B cell (primary cell): ENCODE measurements around the gene GPR87. TPM values are rescaled to one million over a fixed set of nuclear protein-coding genes. Genes with fewer than 3 reads are reported as not detected.

ENCODE experiments used
- ATAC-seq: fragments of 200-7000 bp; cut with Tn5 transposase; one replicate; pipeline ENCODE4 v1.10.0; 2021; ENCODE audit warnings: low read depth, mild to moderate bottlenecking, moderate number of reproducible peaks, moderate library complexity
- CTCF ChIA-PET: fragments of 350-600 bp; sonication (Branson Sonifier 250); formaldehyde crosslinking; loops from one replicate; lab custom pipeline; 2021; ENCODE audit warnings: antibody characterized with exemption, inconsistent platforms; lab: Charles Lee
- POLR2A ChIA-PET: fragments of 350-600 bp; sonication (Branson Sonifier 250); formaldehyde crosslinking; loops from one replicate; lab custom pipeline; 2021; ENCODE audit warnings: antibody characterized with exemption; lab: Charles Lee
- DNase-seq: peaks from one replicate; pipeline ENCODE4 v3.0.0; 2013
- H2AFZ ChIP-seq: 2 replicates; pipeline ENCODE4 v1.6.1; 2012; ENCODE audit warnings: mild to moderate bottlenecking, low read depth, low read length; ENCODE audit not compliant: insufficient read depth, poor library complexity, severe bottlenecking
- H3K27ac ChIP-seq, 2 donors: 1 replicate in 1 of 2; 2 replicates in 1 of 2; pipeline ENCODE4 v1.5.1; 2012 to 2013; ENCODE audit warnings: low read length in 2 of 2, mild to moderate bottlenecking in 2 of 2, moderate library complexity in 1 of 2
- H3K27me3 ChIP-seq, 4 experiments: fragments of 200-600 bp in 1 of 4; sonication (generic) in 1 of 4; replicated peaks in 1 of 4; 1 replicate in 2 of 4; 2 replicates in 2 of 4; pipeline versions ENCODE4 v1.6.1 to v1.7.0; 2013 to 2016; ENCODE audit warnings: low read length in 3 of 4, mild to moderate bottlenecking in 2 of 4, mixed read lengths in 1 of 4, moderate library complexity in 1 of 4; ENCODE audit not compliant: insufficient read depth in 4 of 4, control insufficient read depth in 3 of 4; ENCODE audit errors: control extremely low read depth in 1 of 4
- H3K36me3 ChIP-seq, 2 experiments: replicated peaks in 1 of 2; 1 replicate in 1 of 2; 2 replicates in 1 of 2; pipeline versions ENCODE4 v1.6.1 to v1.7.1; 2013; ENCODE audit warnings: low read length in 1 of 2; ENCODE audit not compliant: insufficient read depth in 2 of 2, control insufficient read depth in 1 of 2; ENCODE audit errors: control extremely low read depth in 1 of 2, extremely low read depth in 1 of 2
- H3K4me1 ChIP-seq, 2 donors: fragments of 200-600 bp in 1 of 2; sonication (generic) in 1 of 2; 1 replicate in 1 of 2; 2 replicates in 1 of 2; pipeline versions ENCODE4 v1.5.1 to v1.6.1; 2013 to 2017; ENCODE audit warnings: low read length in 2 of 2; ENCODE audit not compliant: control insufficient read depth in 2 of 2, insufficient read depth in 2 of 2
- H3K4me2 ChIP-seq: replicated peaks from 2 replicates; pipeline ENCODE3; 2012; ENCODE audit warnings: mild to moderate bottlenecking, low read depth, low read length; ENCODE audit not compliant: poor library complexity, severe bottlenecking
- H3K4me3 ChIP-seq, 5 experiments: fragments of 200-600 bp in 1 of 5; sonication (generic) in 1 of 5; 1 replicate in 3 of 5; 2 replicates in 2 of 5; pipeline versions ENCODE4 v1.5.1 to v1.7.0; 2011 to 2016; ENCODE audit warnings: low read length in 4 of 5, mild to moderate bottlenecking in 4 of 5, low read depth in 2 of 5, control low read depth in 1 of 5, moderate library complexity in 1 of 5; ENCODE audit not compliant: insufficient read depth in 1 of 5; ENCODE audit errors: control extremely low read depth in 1 of 5, extremely low read depth in 1 of 5
- H3K79me2 ChIP-seq: fragments of 200-600 bp; sonication (generic); one replicate; pipeline ENCODE4 v1.6.0; 2016; ENCODE audit warnings: low read length; ENCODE audit not compliant: control insufficient read depth, insufficient read depth
- H3K9ac ChIP-seq: fragments of 200-600 bp; sonication (generic); 2 replicates; pipeline ENCODE4 v1.6.1; 2017; ENCODE audit warnings: mild to moderate bottlenecking, low read length, moderate library complexity
- H3K9me3 ChIP-seq, 3 donors: one replicate each; pipeline versions ENCODE4 v1.6.1 to v1.7.1; 2013; ENCODE audit warnings: low read length in 2 of 3; ENCODE audit not compliant: control insufficient read depth in 2 of 3, insufficient read depth in 1 of 3; ENCODE audit errors: control extremely low read depth in 1 of 3
- H4K20me1 ChIP-seq: 2 replicates; pipeline ENCODE4 v1.6.0; 2012; ENCODE audit warnings: mild to moderate bottlenecking, low read length; ENCODE audit not compliant: insufficient read depth, control insufficient read depth, poor library complexity, severe bottlenecking
- H3K27ac Mint-ChIP-seq: one replicate; pipeline ENCODE4 v1.8.0; 2021; ENCODE audit warnings: mixed read lengths
- H3K27me3 Mint-ChIP-seq: one replicate; pipeline ENCODE4 v1.8.0; 2021; ENCODE audit warnings: mixed read lengths
- H3K4me1 Mint-ChIP-seq: one replicate; pipeline ENCODE4 v1.8.0; 2021; ENCODE audit warnings: mixed read lengths
- H3K4me3 Mint-ChIP-seq: one replicate; pipeline ENCODE4 v1.8.0; 2021; ENCODE audit warnings: mixed read lengths
- H3K9me3 Mint-ChIP-seq: one replicate; pipeline ENCODE4 v1.8.0; 2022; ENCODE audit warnings: mixed read lengths; ENCODE audit not compliant: insufficient read depth
- EZH2 ChIP-seq: IDR thresholded peaks from 2 replicates; pipeline ENCODE4 v1.6.1; 2012; ENCODE audit warnings: borderline replicate concordance, low read depth, mild to moderate bottlenecking, moderate library complexity, low read length; ENCODE audit not compliant: insufficient read depth, poor library complexity, severe bottlenecking
- WGBS: methylation state at CpG from one replicate; pipeline ENCODE4 v1.1.5; 2013; ENCODE audit warnings: missing lambda C conversion rate; ENCODE audit not compliant: insufficient coverage; 5-methylcytosine and 5-hydroxymethylcytosine counted together
- intact Hi-C: fragments of 100-400 bp; cut with micrococcal nuclease; formaldehyde crosslinking; loops from one replicate; pipeline ENCODE4 v1.10.0; 2022
- polyA plus RNA-seq: library from polyadenylated mRNA; depleted of rRNA; stranded (reverse); fragments of >200 nt; gene quantifications from 2 replicates; pipeline ENCODE4 v1.2.3, GENCODE V29; 2012
- total RNA-seq, 2 donors: library from RNA; stranded (reverse); fragments of 120-200 nt in 1 of 2; gene quantifications; 1 replicate in 1 of 2; 2 replicates in 1 of 2; pipeline versions ENCODE4 v1.2.3 to v1.2.4, GENCODE V29; 2013 to 2022
- TF ChIP-seq, protein P1 (sequence below): fragments of 200-600 bp; IDR thresholded peaks from one replicate; pipeline ENCODE4 v1.8.0; 2022; ENCODE audit warnings: antibody characterized with exemption, mild to moderate bottlenecking

GPR87 gene
- total and polyA plus RNA-seq, 2 donors (not counting 1 experiment from before 2014, with no cell fraction given), result not detected

DNA sequence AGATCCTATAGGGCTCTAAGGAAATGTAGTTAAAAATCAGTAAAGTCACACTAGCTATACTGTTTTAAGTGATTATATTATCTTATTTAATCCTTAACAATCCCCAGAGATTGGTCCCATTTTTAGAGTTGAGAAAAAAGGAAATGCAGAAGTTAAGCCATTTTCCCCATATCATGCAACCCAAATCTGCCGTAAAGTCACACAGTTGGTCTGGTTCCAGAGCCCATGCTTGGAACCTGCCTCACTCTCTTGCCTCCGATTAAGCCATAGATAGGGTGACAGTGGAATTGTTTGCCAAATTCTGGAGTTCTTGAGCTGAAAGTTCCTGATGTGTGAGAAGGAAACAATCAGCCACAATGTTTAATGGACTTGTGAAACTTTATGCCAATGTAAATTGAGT is 15.1 kb upstream of the GPR87 start:
- Mint-ChIP-seq H3K27me3 (no peaks in the 10 kb centered on the region), H3K9me3 (no peaks in the 10 kb centered on the region), H3K27ac (no peak overlapping the region), H3K4me1 (peaks cover 23% of the 10 kb centered on the region), H3K4me3 (no peak overlapping the region)
- Histone ChIP-seq H3K36me3 (no peaks in the 10 kb centered on the region), H3K27ac (no peak overlapping the region), H3K9ac (no peak overlapping the region), H3K4me3 (no peak overlapping the region), H2AFZ (no peak overlapping the region), H3K9me3 (no peaks in the 10 kb centered on the region), H3K4me1 (peaks cover 7 to 8% of the 10 kb centered on the region in 2 donors), H3K27me3 (no peaks in the 10 kb centered on the region), H3K79me2 (no peaks in the 10 kb centered on the region), H3K4me2 (no peak overlapping the region), H4K20me1 (no peaks in the 10 kb centered on the region)
- intact Hi-C loops, result no loop called here
- TF ChIP-seq, protein P1, sequence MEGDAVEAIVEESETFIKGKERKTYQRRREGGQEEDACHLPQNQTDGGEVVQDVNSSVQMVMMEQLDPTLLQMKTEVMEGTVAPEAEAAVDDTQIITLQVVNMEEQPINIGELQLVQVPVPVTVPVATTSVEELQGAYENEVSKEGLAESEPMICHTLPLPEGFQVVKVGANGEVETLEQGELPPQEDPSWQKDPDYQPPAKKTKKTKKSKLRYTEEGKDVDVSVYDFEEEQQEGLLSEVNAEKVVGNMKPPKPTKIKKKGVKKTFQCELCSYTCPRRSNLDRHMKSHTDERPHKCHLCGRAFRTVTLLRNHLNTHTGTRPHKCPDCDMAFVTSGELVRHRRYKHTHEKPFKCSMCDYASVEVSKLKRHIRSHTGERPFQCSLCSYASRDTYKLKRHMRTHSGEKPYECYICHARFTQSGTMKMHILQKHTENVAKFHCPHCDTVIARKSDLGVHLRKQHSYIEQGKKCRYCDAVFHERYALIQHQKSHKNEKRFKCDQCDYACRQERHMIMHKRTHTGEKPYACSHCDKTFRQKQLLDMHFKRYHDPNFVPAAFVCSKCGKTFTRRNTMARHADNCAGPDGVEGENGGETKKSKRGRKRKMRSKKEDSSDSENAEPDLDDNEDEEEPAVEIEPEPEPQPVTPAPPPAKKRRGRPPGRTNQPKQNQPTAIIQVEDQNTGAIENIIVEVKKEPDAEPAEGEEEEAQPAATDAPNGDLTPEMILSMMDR, result no peak
- TF ChIP-seq EZH2, result no peak
- ChIA-PET POLR2A (no interaction called here), CTCF (no interaction called here)
- no peak for ATAC-seq
- 100% methylated on average over 1 of the region's 2 CpGs for WGBS
- no peak for DNase-seq

DNA sequence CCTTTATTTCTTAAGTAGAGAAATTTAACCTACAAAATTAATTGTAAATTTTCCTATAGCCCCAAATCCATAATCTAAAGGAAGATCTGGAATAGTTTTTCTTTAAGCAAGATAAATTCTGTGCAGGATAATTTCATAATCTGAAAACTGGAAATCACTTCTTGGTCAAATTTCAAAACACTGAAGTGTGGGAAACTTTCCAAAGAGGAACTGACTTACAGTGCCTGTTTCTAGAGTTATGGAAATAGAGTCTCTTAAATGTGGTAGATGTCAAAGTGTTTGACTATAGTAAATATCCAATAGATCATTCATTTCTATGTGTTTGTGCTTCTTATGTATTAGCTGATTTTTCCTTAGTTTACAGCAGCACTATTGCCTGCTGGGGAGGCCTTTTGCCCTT is 14.3 kb upstream of the GPR87 start:
- ChIA-PET CTCF (no interaction called here), POLR2A (no interaction called here)
- no peak for ATAC-seq
- no peak for TF ChIP-seq EZH2
- TF ChIP-seq, protein P1, result no peak
- Mint-ChIP-seq H3K4me3 (no peak overlapping the region), H3K4me1 (peaks cover 23% of the 10 kb centered on the region), H3K27me3 (no peaks in the 10 kb centered on the region), H3K27ac (no peak overlapping the region), H3K9me3 (no peaks in the 10 kb centered on the region)
- Histone ChIP-seq H4K20me1 (no peaks in the 10 kb centered on the region), H3K27ac (no peak overlapping the region), H2AFZ (no peak overlapping the region), H3K79me2 (no peaks in the 10 kb centered on the region), H3K9me3 (no peaks in the 10 kb centered on the region), H3K27me3 (no peaks in the 10 kb centered on the region), H3K4me3 (no peak overlapping the region), H3K4me1 (peaks cover 7 to 8% of the 10 kb centered on the region in 2 donors), H3K36me3 (no peaks in the 10 kb centered on the region), H3K9ac (no peak overlapping the region), H3K4me2 (no peak overlapping the region)
- no peak for DNase-seq
- intact Hi-C loops, result no loop called here
